Parathyroid adenoma (tissue), 2 donors: ENCODE data around the gene ELOVL6.

Source experiments
- H2AFZ ChIP-seq: fragments of 300-600 bp; sonication (generic); one replicate; pipeline ENCODE4 v1.7.0; 2017; ENCODE audit warnings: antibody characterized with exemption, mild to moderate bottlenecking
- H3K27ac ChIP-seq: fragments of 300-600 bp; sonication (generic); one replicate; pipeline ENCODE4 v1.7.0; 2017
- H3K27me3 ChIP-seq: fragments of 300-600 bp; sonication (generic); one replicate; pipeline ENCODE4 v1.7.0; 2017; ENCODE audit warnings: low read length; ENCODE audit not compliant: control insufficient read depth, insufficient read depth
- H3K36me3 ChIP-seq: fragments of 300-600 bp; sonication (generic); one replicate; pipeline ENCODE4 v1.7.0; 2017; ENCODE audit warnings: low read length; ENCODE audit not compliant: control insufficient read depth, insufficient read depth
- H3K4me1 ChIP-seq: fragments of 300-600 bp; sonication (generic); one replicate; pipeline ENCODE4 v1.7.0; 2017; ENCODE audit warnings: control low read depth
- H3K4me2 ChIP-seq: fragments of 300-600 bp; sonication (generic); one replicate; pipeline ENCODE4 v1.7.0; 2017; ENCODE audit warnings: low read length
- H3K4me3 ChIP-seq: fragments of 300-600 bp; sonication (generic); one replicate; pipeline ENCODE4 v1.7.0; 2017; ENCODE audit warnings: low read depth, low read length
- H3K79me2 ChIP-seq: fragments of 300-600 bp; sonication (generic); one replicate; pipeline ENCODE4 v1.7.0; 2017; ENCODE audit warnings: control low read depth
- H3K9ac ChIP-seq: fragments of 300-600 bp; sonication (generic); one replicate; pipeline ENCODE4 v1.7.0; 2017; ENCODE audit warnings: mild to moderate bottlenecking
- H3K9me3 ChIP-seq: fragments of 300-600 bp; sonication (generic); one replicate; pipeline ENCODE4 v1.7.0; 2017; ENCODE audit warnings: low read length; ENCODE audit not compliant: control insufficient read depth
- CTCF ChIP-seq: fragments of 300-600 bp; sonication (generic); IDR thresholded peaks from one replicate; pipeline ENCODE4 v1.7.0; 2017; ENCODE audit warnings: antibody characterized with exemption, mild to moderate bottlenecking
- donor health status: primary hyperparathyroidism.

The ELOVL6 gene

GRCh38 chr4:109996526-109996925 lies 201.9 kb downstream of the ELOVL6 start:
- no peak overlapping the region for H3K4me2 ChIP-seq
- no peaks in the 10 kb centered on the region for H3K9me3 ChIP-seq
- no peak overlapping the region for H3K9ac ChIP-seq
- H3K4me3 ChIP-seq: no peak overlapping the region
- H2AFZ ChIP-seq: no peak overlapping the region
- no peak overlapping the region for H3K27ac ChIP-seq
- no peaks in the 10 kb centered on the region for H3K27me3 ChIP-seq
- no peak for TF ChIP-seq CTCF
- no peaks in the 10 kb centered on the region for H3K4me1 ChIP-seq
- H3K36me3 ChIP-seq: no peaks in the 10 kb centered on the region
- H3K79me2 ChIP-seq: no peaks in the 10 kb centered on the region
